ENCODE measurements around the gene RECK.
A peak's percentile ranks its signal among the peaks of the same experiment; 100 is the strongest.

RECK gene

DNA sequence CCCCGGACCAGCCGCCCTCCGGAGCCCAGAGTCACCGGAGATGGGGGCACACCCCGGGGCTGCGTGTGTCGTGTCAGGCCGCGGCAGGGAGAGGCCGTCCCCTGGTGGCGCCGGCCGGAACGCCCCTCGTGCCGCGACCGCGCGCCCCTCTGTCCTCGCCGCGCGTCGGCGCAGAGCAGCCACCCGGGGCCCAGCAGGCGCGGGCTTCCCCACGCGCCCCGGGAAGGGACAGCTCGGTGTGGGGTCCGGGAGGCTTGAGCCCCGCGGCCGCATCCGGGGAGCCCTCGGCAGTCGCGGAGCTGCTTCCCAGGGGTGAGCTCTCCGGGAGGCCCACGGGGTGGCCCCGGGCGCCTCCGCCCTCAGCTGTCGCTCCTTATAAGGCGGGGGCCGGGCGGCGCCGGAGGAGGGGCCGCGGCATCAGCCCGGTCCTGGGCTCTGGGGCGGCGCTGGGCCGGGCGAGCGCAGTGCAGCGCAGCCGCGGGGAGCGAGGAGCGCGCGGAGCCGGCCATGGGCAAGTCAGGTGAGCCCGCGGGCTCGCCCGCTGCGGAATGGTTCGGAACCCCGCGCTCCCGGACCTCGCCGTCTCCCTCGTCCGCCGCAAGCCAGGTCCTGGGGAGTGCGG lies 99.7 kb downstream of the RECK start, which contains the start of gene GLIPR2:
GLIPR2 (plus strand) TSS at position 462 of the 622 bp plus-strand sequence; CDS start at position 508, 46 bp downstream.
- Histone ChIP-seq H3K9ac (ENCODE audit: low read length) (peak within 1 kb of the TSS; percentile 95), H3K4me1 (ENCODE audit: insufficient read depth, low read length) (peaks cover 50% of the 10 kb centered on the region), H3K36me3 (ENCODE audit: insufficient read depth, low read length) (no peaks in the 10 kb centered on the region), H3K4me3 (ENCODE audit: low read depth in 1 of 2, low read length in 2 of 2) (peak within 1 kb of the TSS; percentile 89 to 98), H3K27me3 (ENCODE audit: control insufficient read depth in 1 of 2, insufficient read depth in 2 of 2, low read length in 2 of 2) (peaks cover 0 to 4% of the 10 kb centered on the region in 2 donors), H3K9me3 (ENCODE audit: low read length) (no peaks in the 10 kb centered on the region), H3K27ac (ENCODE audit: low read depth, low read length) (peak within 1 kb of the TSS; percentile 84)

GRCh38 chr9:36136894-36137391 lies 100.2 kb downstream of the RECK start:
- Histone ChIP-seq H3K9ac (ENCODE audit: low read length) (peak overlapping the region; percentile 95), H3K36me3 (ENCODE audit: insufficient read depth, low read length) (no peaks in the 10 kb centered on the region), H3K9me3 (ENCODE audit: low read length) (no peaks in the 10 kb centered on the region), H3K27ac (ENCODE audit: low read depth, low read length) (peak overlapping the region; percentile 84), H3K4me3 (ENCODE audit: low read depth in 1 of 2, low read length in 2 of 2) (peak overlapping the region; percentile 89 to 98), H3K4me1 (ENCODE audit: insufficient read depth, low read length) (peaks cover 56% of the 10 kb centered on the region), H3K27me3 (ENCODE audit: control insufficient read depth in 1 of 2, insufficient read depth in 2 of 2, low read length in 2 of 2) (peaks cover 0 to 4% of the 10 kb centered on the region in 2 donors)

DNA sequence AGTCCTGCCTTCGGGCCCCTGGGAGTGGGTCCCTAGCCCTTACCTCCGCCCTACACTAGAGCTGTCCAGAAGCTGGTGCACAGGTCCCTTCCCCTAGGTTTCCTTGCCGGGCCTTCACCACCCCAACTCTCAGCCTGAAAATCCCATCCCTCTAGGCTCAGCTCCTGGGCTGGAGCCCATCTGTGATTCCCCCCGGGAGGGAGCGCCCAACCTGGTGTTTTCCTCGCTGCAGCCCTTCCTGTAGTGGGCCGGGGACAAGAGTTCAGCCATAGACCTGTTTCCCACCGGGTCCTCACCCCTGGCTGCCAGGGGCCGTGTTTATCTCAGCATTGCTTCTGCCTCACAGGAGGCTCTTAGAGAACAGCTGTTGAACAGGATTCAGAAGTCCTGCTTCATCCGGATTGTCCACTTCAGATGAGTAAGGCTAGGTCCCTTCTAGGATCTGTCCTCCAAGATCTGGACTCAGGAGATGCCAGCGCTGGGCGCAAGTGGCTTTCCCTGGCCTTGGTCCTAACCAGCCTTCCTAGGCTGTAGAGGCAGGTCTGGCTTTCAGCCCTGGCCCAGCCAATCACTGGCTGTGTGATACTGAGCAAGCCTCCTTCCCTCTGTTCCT lies 100.8 kb downstream of the RECK start:
- peaks cover 0 to 4% of the 10 kb centered on the region in 2 donors for H3K27me3 ChIP-seq (ENCODE audit: control insufficient read depth in 1 of 2, insufficient read depth in 2 of 2, low read length in 2 of 2)
- peaks cover 61% of the 10 kb centered on the region for H3K4me1 ChIP-seq (ENCODE audit: insufficient read depth, low read length)
- no peaks in the 10 kb centered on the region for H3K36me3 ChIP-seq (ENCODE audit: insufficient read depth, low read length)
- H3K27ac ChIP-seq (ENCODE audit: low read depth, low read length) = peak overlapping the region; percentile 84
- peak overlapping the region; percentile 95 for H3K9ac ChIP-seq (ENCODE audit: low read length)
- peak overlapping the region; percentile 89 to 98 for H3K4me3 ChIP-seq (ENCODE audit: low read depth in 1 of 2, low read length in 2 of 2)
- no peaks in the 10 kb centered on the region for H3K9me3 ChIP-seq (ENCODE audit: low read length)

- Histone ChIP-seq H3K4me3 (ENCODE audit: low read depth in 1 of 2, low read length in 2 of 2) (peak overlapping the region in 1 of 2 donors; percentile 24), H3K27ac (ENCODE audit: low read depth, low read length) (no peak overlapping the region)
Observed at GRCh38 chr9:36138496-36138895, 101.8 kb downstream of the RECK start.

GRCh38 chr9:36138901-36139300 lies 102.2 kb downstream of the RECK start:
- Histone ChIP-seq H3K27ac (ENCODE audit: low read depth, low read length) (no peak overlapping the region), H3K4me3 (ENCODE audit: low read depth in 1 of 2, low read length in 2 of 2) (peak overlapping the region in 1 of 2 donors; percentile 24), H3K9ac (ENCODE audit: low read length) (no peak overlapping the region), H3K4me1 (ENCODE audit: insufficient read depth, low read length) (peaks cover 75% of the 10 kb centered on the region), H3K9me3 (ENCODE audit: low read length) (no peaks in the 10 kb centered on the region), H3K36me3 (ENCODE audit: insufficient read depth, low read length) (no peaks in the 10 kb centered on the region), H3K27me3 (ENCODE audit: control insufficient read depth in 1 of 2, insufficient read depth in 2 of 2, low read length in 2 of 2) (peaks cover 0 to 4% of the 10 kb centered on the region in 2 donors)

More at GRCh38 chr9:36138496-36138895, 101.8 kb downstream of the RECK start:
- no peak overlapping the region for H3K9ac ChIP-seq (ENCODE audit: low read length)
- no peaks in the 10 kb centered on the region for H3K36me3 ChIP-seq (ENCODE audit: insufficient read depth, low read length)
- peaks cover 0 to 4% of the 10 kb centered on the region in 2 donors for H3K27me3 ChIP-seq (ENCODE audit: control insufficient read depth in 1 of 2, insufficient read depth in 2 of 2, low read length in 2 of 2)
- H3K4me1 ChIP-seq (ENCODE audit: insufficient read depth, low read length) = peaks cover 71% of the 10 kb centered on the region
- no peaks in the 10 kb centered on the region for H3K9me3 ChIP-seq (ENCODE audit: low read length)

DNA sequence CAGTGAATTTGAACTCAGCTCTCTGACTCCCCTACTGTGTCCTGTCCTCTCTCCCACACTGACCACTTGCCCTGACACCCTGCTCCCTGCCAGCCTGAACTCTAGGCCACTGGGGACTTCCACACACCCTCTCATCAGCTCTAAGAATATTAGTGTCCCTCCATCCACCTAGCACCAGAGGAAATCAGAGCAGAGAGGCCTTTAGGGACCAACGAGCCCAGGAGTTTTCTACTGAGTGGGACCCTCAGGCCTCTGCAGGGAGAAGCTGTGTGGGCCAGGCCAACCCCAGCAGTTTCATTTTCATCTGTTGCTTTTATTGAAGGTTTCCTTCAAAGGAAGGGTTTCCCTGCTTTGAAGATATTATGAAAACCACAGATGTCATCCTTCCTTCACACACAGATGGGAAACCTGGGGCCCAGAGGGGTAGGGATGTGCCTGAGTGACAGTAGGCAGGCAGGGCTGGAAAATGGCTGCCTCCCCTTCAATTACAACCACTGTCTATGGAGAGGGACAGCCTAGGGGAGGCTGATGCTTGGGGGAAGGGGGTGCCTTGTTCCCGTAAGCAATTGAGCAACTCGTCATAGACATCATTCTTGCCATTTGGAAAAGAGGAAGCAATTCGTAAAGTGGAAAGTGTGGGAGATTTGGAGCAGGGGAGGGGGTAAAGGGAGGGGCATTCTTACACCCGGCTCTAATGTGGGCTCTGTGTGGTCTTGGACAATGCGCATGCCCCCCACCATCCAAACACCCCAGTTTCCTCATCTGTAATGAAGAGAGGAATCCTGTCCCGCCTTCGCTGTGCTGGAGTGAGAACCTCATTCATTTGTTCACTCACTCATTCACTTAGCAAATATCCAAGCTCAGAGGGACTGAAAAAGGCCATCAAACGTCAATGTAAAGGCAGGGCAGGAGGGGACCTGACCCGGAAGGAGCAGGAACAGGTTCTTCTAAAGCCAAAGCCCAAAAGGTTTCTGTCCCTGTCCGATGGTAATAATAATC lies 103.7 kb downstream of the RECK start:
- H3K9me3 ChIP-seq (ENCODE audit: low read length) = no peaks in the 10 kb centered on the region
- H3K36me3 ChIP-seq (ENCODE audit: insufficient read depth, low read length) = peaks cover 6% of the 10 kb centered on the region
- H3K4me3 ChIP-seq (ENCODE audit: low read depth in 1 of 2, low read length in 2 of 2) = peak overlapping the region in 1 of 2 donors; percentile 5
- H3K27me3 ChIP-seq (ENCODE audit: control insufficient read depth in 1 of 2, insufficient read depth in 2 of 2, low read length in 2 of 2) = peaks cover 0 to 4% of the 10 kb centered on the region in 2 donors
- H3K27ac ChIP-seq (ENCODE audit: low read depth, low read length) = peak overlapping the region; percentile 74
- peaks cover 90% of the 10 kb centered on the region for H3K4me1 ChIP-seq (ENCODE audit: insufficient read depth, low read length)
- H3K9ac ChIP-seq (ENCODE audit: low read length) = peak overlapping the region; percentile 19

DNA sequence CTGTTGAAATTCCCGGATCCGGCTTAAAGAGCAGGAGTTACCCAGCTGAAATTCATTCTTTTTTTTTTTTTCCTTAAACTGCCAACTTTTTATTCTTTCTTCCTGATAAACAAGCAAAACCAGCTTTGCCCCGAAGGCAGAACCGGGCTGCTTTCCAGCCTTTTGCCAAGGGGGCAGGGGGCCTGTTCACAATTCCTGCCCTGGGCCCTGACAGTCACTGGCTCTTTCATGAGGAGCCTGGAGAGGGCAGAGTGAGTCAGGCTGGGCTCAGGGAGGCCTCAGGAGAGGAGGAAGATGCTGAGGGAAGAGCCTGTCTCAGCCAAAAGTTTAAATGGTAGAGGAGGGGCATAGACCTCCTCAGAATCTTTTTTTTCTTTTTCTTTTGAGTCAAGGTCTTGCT lies 104.6 kb downstream of the RECK start:
- H3K9ac ChIP-seq (ENCODE audit: low read length) = peak overlapping the region; percentile 19

GRCh38 chr9:36141761-36142160 lies 105.0 kb downstream of the RECK start:
- H3K36me3 ChIP-seq (ENCODE audit: insufficient read depth, low read length) = peaks cover 6% of the 10 kb centered on the region
- no peak overlapping the region for H3K9ac ChIP-seq (ENCODE audit: low read length)
- H3K27me3 ChIP-seq (ENCODE audit: control insufficient read depth in 1 of 2, insufficient read depth in 2 of 2, low read length in 2 of 2) = no peaks in the 10 kb centered on the region
- peak overlapping the region; percentile 74 for H3K27ac ChIP-seq (ENCODE audit: low read depth, low read length)
- H3K9me3 ChIP-seq (ENCODE audit: low read length) = no peaks in the 10 kb centered on the region
- peak overlapping the region in 1 of 2 donors; percentile 51 for H3K4me3 ChIP-seq (ENCODE audit: low read depth in 1 of 2, low read length in 2 of 2)
- H3K4me1 ChIP-seq (ENCODE audit: insufficient read depth, low read length) = peaks cover 88% of the 10 kb centered on the region

More for the DNA sequence above, 104.6 kb downstream of the RECK start:
- Histone ChIP-seq H3K27ac (ENCODE audit: low read depth, low read length) (peak overlapping the region; percentile 74), H3K4me1 (ENCODE audit: insufficient read depth, low read length) (peaks cover 85% of the 10 kb centered on the region), H3K9me3 (ENCODE audit: low read length) (no peaks in the 10 kb centered on the region), H3K27me3 (ENCODE audit: control insufficient read depth in 1 of 2, insufficient read depth in 2 of 2, low read length in 2 of 2) (no peaks in the 10 kb centered on the region), H3K36me3 (ENCODE audit: insufficient read depth, low read length) (peaks cover 6% of the 10 kb centered on the region), H3K4me3 (ENCODE audit: low read depth in 1 of 2, low read length in 2 of 2) (no peak overlapping the region)

DNA sequence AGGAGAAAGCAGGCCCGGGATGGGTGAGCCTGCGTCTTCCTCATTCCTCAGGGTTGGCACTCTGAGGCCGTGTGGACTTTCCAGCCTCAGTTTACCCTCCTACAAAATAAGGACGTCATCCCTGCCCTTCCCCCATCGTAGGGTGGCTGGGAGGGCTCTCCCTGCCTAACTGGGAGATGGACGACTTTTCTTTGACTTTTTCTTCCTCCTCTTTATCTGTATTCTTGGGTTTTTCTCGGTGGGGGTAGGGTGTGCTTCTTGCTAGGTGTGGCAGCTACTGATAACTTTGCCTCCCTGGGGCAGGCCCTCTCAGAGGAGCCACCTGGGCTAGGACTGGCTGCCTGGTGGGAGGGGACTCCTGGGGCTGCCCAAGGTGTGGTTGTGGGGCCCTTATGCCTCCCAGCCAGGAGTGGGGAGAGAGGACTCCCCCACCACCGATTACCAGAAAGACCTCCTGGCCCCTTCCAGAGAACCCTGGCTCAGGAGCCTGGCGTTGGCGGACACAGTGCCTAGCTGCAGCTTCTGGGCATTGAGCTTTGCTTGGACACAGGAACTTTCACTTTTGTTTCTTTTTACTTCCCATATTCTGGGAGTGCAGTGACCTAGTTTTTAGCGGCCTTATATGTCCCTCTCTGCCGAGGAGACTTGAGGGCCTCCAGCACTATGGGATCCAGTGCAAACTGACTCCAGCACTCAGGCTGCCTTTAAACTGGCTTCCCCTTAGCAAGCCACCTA lies 106.0 kb downstream of the RECK start:
- Histone ChIP-seq H3K9me3 (ENCODE audit: low read length) (no peaks in the 10 kb centered on the region), H3K9ac (ENCODE audit: low read length) (peak overlapping the region; percentile 62), H3K4me3 (ENCODE audit: low read depth in 1 of 2, low read length in 2 of 2) (peak overlapping the region; percentile 28 to 51), H3K36me3 (ENCODE audit: insufficient read depth, low read length) (peaks cover 6% of the 10 kb centered on the region), H3K4me1 (ENCODE audit: insufficient read depth, low read length) (peaks cover 90% of the 10 kb centered on the region), H3K27me3 (ENCODE audit: control insufficient read depth in 1 of 2, insufficient read depth in 2 of 2, low read length in 2 of 2) (no peaks in the 10 kb centered on the region), H3K27ac (ENCODE audit: low read depth, low read length) (peak overlapping the region; percentile 98)

DNA sequence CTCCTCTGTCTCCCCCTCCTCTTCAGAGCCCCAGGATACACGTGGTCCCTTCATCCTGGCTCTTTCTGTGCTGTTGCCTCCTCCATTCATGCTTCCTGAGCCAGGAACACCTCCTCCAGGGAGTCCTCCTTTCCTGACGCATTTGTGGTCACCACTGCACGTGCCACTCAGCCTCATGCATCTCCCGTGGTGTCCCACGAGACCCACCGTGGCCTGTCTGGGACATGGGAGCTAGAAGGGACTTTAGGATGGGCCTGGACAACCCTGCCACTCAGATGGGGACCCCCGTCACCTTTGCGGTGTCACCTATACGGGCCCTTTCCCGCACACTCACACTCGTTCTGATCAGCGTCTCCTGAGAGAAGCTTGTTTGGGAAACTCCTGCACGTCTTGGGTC lies 106.5 kb downstream of the RECK start:
- H3K4me1 ChIP-seq (ENCODE audit: insufficient read depth, low read length) = peaks cover 90% of the 10 kb centered on the region
- H3K9me3 ChIP-seq (ENCODE audit: low read length) = no peaks in the 10 kb centered on the region
- H3K27ac ChIP-seq (ENCODE audit: low read depth, low read length) = peak overlapping the region; percentile 98
- H3K9ac ChIP-seq (ENCODE audit: low read length) = peak overlapping the region; percentile 62
- H3K27me3 ChIP-seq (ENCODE audit: control insufficient read depth in 1 of 2, insufficient read depth in 2 of 2, low read length in 2 of 2) = no peaks in the 10 kb centered on the region
- peak overlapping the region in 1 of 2 donors; percentile 51 for H3K4me3 ChIP-seq (ENCODE audit: low read depth in 1 of 2, low read length in 2 of 2)
- peaks cover 6% of the 10 kb centered on the region for H3K36me3 ChIP-seq (ENCODE audit: insufficient read depth, low read length)

All from muscle layer of colon (tissue), 2 donors.